A549 (cell line): ENCODE data around the gene PLOD3.

Experiments
- BHLHE40 ChIP-seq: IDR thresholded peaks from 2 replicates; pipeline ENCODE4 v1.6.1; 2012; ENCODE audit warnings: low read depth, low read length, inconsistent platforms
- CBX8 ChIP-seq: fragments of 200-600 bp; sonication (generic); IDR thresholded peaks from 2 replicates; pipeline ENCODE4 v1.6.1; 2016
- CEBPB ChIP-seq, 2 experiments: fragments of >200 bp in 1 of 2; sonication (Bioruptor Twin) in 1 of 2; formaldehyde crosslinking in 1 of 2; IDR thresholded peaks; 2 replicates each; pipeline ENCODE4 v1.6.1; 2012 to 2016
- CTCF ChIP-seq: fragments of >200 bp; sonication (Bioruptor Twin); formaldehyde crosslinking; IDR thresholded peaks from 3 replicates; pipeline ENCODE4 v1.5.1; 2016
- EHMT2 ChIP-seq: fragments of 200-600 bp; sonication (generic); IDR thresholded peaks from 2 replicates; pipeline ENCODE4 v1.6.1; 2016; ENCODE audit warnings: antibody characterized with exemption, low read depth, mild to moderate bottlenecking, moderate library complexity
- MYC ChIP-seq: IDR thresholded peaks from 2 replicates; pipeline ENCODE4 v1.6.1; 2012; ENCODE audit warnings: mild to moderate bottlenecking, inconsistent platforms, low read length, improper control_type of control experiment, borderline replicate concordance
- POLR2A ChIP-seq: IDR thresholded peaks from 2 replicates; pipeline ENCODE4 v1.6.1; 2012; ENCODE audit warnings: mild to moderate bottlenecking, low read length
- RARB ChIP-seq: fragments of 250-450 bp; sonication (Bioruptor Pico); IDR thresholded peaks from 2 replicates; pipeline ENCODE4 v1.8.0; 2021; ENCODE audit warnings: mild to moderate bottlenecking, moderate library complexity
- RFX5 ChIP-seq: fragments of 450-650 bp; IDR thresholded peaks from 2 replicates; pipeline ENCODE4 v1.7.1; 2014; ENCODE audit warnings: antibody characterized with exemption, mild to moderate bottlenecking, moderate library complexity
- ZSCAN20 ChIP-seq: fragments of 250-450 bp; sonication (Bioruptor Pico); IDR thresholded peaks from 2 replicates; pipeline ENCODE4 v1.8.0; 2022; ENCODE audit warnings: mild to moderate bottlenecking, moderate library complexity
- TF ChIP-seq, protein P1 (sequence below): IDR thresholded peaks from 2 replicates; pipeline ENCODE4 v1.6.1; 2012
- TF ChIP-seq, protein P2 (sequence below): IDR thresholded peaks from 2 replicates; pipeline ENCODE4 v1.6.1; 2012
- TF ChIP-seq, protein P3 (sequence below): fragments of 200-600 bp; sonication (generic); IDR thresholded peaks from 2 replicates; pipeline ENCODE4 v1.6.1; 2016; ENCODE audit warnings: antibody characterized with exemption, mild to moderate bottlenecking, moderate library complexity

DNA sequence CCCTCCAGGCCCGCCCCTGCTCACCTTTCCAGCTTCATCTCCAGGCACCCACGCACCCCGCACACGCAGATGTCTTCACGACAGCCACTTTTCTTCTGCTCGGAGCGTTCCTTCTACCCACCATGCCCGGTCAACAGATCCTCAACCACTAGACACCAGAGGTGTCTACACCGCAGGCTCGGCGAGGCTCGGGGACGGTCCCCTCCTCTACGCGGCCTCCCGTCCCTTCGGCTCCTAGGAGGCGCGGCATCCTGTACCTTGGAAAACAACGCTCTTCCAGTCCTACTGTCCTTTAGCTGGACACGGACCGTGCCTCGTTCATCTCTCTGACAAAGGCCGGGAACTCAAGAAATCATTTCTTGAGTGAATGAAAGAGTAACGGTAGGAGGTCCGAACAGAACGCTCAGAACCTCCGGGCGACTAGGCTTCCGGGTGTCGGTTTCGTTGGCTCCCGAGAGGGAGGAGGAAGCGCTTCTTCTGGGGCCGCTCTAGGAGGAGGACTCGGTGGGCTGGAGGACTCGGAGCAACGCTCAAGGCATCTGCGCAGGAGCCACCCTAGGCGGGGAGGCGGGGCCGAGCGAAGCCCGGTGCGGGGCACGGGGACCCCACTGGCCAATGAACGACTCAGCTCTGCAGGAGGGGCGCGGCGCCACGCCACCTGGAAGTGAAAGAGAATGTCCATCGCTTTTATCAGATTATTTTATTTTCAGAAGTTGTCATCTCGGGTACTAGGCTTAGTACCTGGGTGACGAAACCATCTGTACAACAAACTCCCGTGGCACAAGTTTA, 34.7 kb upstream of the PLOD3 start:
- no peak for TF ChIP-seq RARB
- TF ChIP-seq, protein P1, sequence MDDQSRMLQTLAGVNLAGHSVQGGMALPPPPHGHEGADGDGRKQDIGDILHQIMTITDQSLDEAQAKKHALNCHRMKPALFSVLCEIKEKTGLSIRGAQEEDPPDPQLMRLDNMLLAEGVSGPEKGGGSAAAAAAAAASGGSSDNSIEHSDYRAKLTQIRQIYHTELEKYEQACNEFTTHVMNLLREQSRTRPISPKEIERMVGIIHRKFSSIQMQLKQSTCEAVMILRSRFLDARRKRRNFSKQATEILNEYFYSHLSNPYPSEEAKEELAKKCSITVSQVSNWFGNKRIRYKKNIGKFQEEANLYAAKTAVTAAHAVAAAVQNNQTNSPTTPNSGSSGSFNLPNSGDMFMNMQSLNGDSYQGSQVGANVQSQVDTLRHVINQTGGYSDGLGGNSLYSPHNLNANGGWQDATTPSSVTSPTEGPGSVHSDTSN, result no peak
- no peak for TF ChIP-seq ZSCAN20 (CRISPR knock-in tag)
- no peak for TF ChIP-seq CTCF
- TF ChIP-seq CEBPB (IDR thresholded peaks at IDR 0.05), result no peak
- no peak for TF ChIP-seq EHMT2
- no peak for TF ChIP-seq BHLHE40
- no peak for TF ChIP-seq RFX5
- peak; percentile 46 for TF ChIP-seq POLR2A
- TF ChIP-seq, protein P2, sequence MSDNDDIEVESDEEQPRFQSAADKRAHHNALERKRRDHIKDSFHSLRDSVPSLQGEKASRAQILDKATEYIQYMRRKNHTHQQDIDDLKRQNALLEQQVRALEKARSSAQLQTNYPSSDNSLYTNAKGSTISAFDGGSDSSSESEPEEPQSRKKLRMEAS, result peak; percentile 54
- TF ChIP-seq CBX8, result no peak
- TF ChIP-seq, protein P3, sequence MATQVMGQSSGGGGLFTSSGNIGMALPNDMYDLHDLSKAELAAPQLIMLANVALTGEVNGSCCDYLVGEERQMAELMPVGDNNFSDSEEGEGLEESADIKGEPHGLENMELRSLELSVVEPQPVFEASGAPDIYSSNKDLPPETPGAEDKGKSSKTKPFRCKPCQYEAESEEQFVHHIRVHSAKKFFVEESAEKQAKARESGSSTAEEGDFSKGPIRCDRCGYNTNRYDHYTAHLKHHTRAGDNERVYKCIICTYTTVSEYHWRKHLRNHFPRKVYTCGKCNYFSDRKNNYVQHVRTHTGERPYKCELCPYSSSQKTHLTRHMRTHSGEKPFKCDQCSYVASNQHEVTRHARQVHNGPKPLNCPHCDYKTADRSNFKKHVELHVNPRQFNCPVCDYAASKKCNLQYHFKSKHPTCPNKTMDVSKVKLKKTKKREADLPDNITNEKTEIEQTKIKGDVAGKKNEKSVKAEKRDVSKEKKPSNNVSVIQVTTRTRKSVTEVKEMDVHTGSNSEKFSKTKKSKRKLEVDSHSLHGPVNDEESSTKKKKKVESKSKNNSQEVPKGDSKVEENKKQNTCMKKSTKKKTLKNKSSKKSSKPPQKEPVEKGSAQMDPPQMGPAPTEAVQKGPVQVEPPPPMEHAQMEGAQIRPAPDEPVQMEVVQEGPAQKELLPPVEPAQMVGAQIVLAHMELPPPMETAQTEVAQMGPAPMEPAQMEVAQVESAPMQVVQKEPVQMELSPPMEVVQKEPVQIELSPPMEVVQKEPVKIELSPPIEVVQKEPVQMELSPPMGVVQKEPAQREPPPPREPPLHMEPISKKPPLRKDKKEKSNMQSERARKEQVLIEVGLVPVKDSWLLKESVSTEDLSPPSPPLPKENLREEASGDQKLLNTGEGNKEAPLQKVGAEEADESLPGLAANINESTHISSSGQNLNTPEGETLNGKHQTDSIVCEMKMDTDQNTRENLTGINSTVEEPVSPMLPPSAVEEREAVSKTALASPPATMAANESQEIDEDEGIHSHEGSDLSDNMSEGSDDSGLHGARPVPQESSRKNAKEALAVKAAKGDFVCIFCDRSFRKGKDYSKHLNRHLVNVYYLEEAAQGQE, result no peak
- TF ChIP-seq MYC, result no peak
